Stimulated activated CD4-positive, alpha-beta T cell treated with anti-CD3 and anti-CD28 coated beads, Interleukin-2, amount 100 ng/mL, for 48 hours (primary cell): Measurements from ENCODE around the gene JPT2.

ENCODE experiments used
- DNase-seq, 2 donors: peaks; one replicate each; pipeline ENCODE4 v3.0.0-alpha.2; 2020

Gene JPT2

GRCh38 chr16:1677942-1678499, at the start of gene JPT2:
JPT2 (plus strand) TSS chr16:1678279; CDS start chr16:1678313, 34 bp downstream.
- DNase-seq = peak; percentile 93 to 95

- no peak for DNase-seq
These were observed 47.4 kb upstream of the JPT2 start for GRCh38 chr16:1630450-1631213.

GRCh38 chr16:1631230-1631629, 46.8 kb upstream of the JPT2 start:
- no peak for DNase-seq

- no peak for DNase-seq
These were observed 46.0 kb upstream of the JPT2 start for GRCh38 chr16:1631931-1632637.

- DNase-seq = no peak
These were observed 45.5 kb upstream of the JPT2 start for GRCh38 chr16:1632638-1632970.

- DNase-seq = no peak
These were observed 44.8 kb upstream of the JPT2 start for GRCh38 chr16:1633310-1633709.

- DNase-seq = no peak
These were observed 43.5 kb upstream of the JPT2 start for GRCh38 chr16:1634541-1634940.

- no peak for DNase-seq
These were observed 43.0 kb upstream of the JPT2 start for GRCh38 chr16:1635070-1635469.

GRCh38 chr16:1637526-1637925, 40.6 kb upstream of the JPT2 start:
- DNase-seq = no peak

- no peak for DNase-seq
These were observed 39.3 kb upstream of the JPT2 start for GRCh38 chr16:1638757-1639156.

GRCh38 chr16:1639282-1639681, 38.8 kb upstream of the JPT2 start:
- no peak for DNase-seq

- DNase-seq = no peak
These were observed 38.2 kb upstream of the JPT2 start for GRCh38 chr16:1639860-1640259.

GRCh38 chr16:1640261-1640941, 37.7 kb upstream of the JPT2 start:
- no peak for DNase-seq

- no peak for DNase-seq
These were observed 36.8 kb upstream of the JPT2 start for GRCh38 chr16:1641261-1641660.

GRCh38 chr16:1642148-1642547, 35.9 kb upstream of the JPT2 start:
- no peak for DNase-seq

- no peak for DNase-seq
These were observed 35.3 kb upstream of the JPT2 start for GRCh38 chr16:1642753-1643152.

- no peak for DNase-seq
These were observed 34.6 kb upstream of the JPT2 start for GRCh38 chr16:1643521-1643920.

GRCh38 chr16:1645914-1646525, 32.1 kb upstream of the JPT2 start:
- DNase-seq = peak; percentile 17 to 20

GRCh38 chr16:1647856-1648255, 30.2 kb upstream of the JPT2 start:
- DNase-seq = no peak

GRCh38 chr16:1650131-1650530, 27.9 kb upstream of the JPT2 start:
- DNase-seq = no peak

- DNase-seq = no peak
These were observed 26.7 kb upstream of the JPT2 start for GRCh38 chr16:1651094-1651973.

GRCh38 chr16:1651974-1652312, 26.1 kb upstream of the JPT2 start:
- no peak for DNase-seq
